AG09319 (cell line): ENCODE measurements around the gene TYMS.

ENCODE experiments used
- DNase-seq: peaks from one replicate; pipeline ENCODE4 v3.0.0-alpha.2; 2010; ENCODE audit warnings: low read depth; ENCODE audit errors: extremely low read depth
- TF ChIP-seq, protein P1 (sequence below): IDR thresholded peaks from 2 replicates; pipeline ENCODE4 v1.5.1; 2011; ENCODE audit warnings: low read depth, mild to moderate bottlenecking, inconsistent platforms, low read length, moderate library complexity

The TYMS gene

GRCh38 chr18:683531-683930, 26.1 kb downstream of the TYMS start:
- TF ChIP-seq, protein P1, sequence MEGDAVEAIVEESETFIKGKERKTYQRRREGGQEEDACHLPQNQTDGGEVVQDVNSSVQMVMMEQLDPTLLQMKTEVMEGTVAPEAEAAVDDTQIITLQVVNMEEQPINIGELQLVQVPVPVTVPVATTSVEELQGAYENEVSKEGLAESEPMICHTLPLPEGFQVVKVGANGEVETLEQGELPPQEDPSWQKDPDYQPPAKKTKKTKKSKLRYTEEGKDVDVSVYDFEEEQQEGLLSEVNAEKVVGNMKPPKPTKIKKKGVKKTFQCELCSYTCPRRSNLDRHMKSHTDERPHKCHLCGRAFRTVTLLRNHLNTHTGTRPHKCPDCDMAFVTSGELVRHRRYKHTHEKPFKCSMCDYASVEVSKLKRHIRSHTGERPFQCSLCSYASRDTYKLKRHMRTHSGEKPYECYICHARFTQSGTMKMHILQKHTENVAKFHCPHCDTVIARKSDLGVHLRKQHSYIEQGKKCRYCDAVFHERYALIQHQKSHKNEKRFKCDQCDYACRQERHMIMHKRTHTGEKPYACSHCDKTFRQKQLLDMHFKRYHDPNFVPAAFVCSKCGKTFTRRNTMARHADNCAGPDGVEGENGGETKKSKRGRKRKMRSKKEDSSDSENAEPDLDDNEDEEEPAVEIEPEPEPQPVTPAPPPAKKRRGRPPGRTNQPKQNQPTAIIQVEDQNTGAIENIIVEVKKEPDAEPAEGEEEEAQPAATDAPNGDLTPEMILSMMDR = no peak
- DNase-seq = no peak

DNA sequence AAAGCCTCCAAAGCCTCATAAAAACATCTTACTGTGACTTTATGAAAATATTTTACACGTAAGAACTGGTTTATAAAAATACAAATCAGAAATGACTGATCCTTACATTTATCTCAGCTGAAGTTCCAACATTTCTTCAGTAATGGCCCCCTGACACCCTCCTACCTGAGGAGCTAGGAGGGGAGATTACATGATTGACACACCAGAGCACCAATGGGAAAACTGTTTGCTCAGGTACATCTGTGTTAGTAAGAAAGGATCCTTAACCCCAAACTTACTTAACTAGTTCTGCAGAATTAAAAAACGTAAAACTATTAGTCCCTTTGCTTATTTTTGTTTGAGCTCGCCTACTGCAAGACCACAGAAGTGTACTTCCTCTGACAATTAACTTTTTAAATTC, 28.0 kb downstream of the TYMS start:
- no peak for DNase-seq
- TF ChIP-seq, protein P1 = no peak

GRCh38 chr18:686339-687111, 29.1 kb downstream of the TYMS start:
- DNase-seq = no peak
- TF ChIP-seq, protein P1 = no peak

DNA sequence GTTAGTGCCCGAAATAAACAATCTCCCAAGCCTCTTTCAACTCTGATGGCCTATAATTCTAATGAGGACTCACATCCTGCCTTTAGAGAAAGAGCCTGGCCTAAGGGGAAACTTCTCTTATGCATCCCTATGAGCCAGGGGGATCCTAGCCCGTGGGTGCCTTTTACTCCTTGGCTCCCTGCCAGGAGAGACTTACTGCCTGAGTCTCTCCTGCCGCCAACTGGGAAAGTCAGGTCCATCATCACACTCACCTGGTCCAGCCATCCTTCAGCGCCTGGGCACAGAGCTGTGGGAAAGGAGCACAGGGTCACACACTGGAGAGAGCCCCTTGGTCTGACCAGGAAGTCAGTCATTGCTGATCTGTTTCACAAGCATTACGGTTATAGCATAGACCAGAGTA, 30.9 kb downstream of the TYMS start:
- DNase-seq = no peak
- TF ChIP-seq, protein P1 = no peak

- TF ChIP-seq, protein P1 = no peak
- DNase-seq = no peak
Measured at GRCh38 chr18:692824-693223, 35.4 kb downstream of the TYMS start.

GRCh38 chr18:693466-694187, 36.2 kb downstream of the TYMS start:
- DNase-seq = no peak
- TF ChIP-seq, protein P1 = no peak

GRCh38 chr18:697012-697411, 39.6 kb downstream of the TYMS start:
- TF ChIP-seq, protein P1 = no peak
- no peak for DNase-seq
